ENCODE measurements around the gene ANXA8L1. TPM values are rescaled to one million over a fixed set of nuclear protein-coding genes. Genes with fewer than 3 reads are reported as not detected.
"Not testable (repeated sequence)": the region's sequence is repeated elsewhere in the genome, so short reads cannot be mapped to it uniquely, and the experiment has no call there.

ANXA8L1 gene
- total and polyA plus RNA-seq, 7 experiments from 2014 or later: 0.29 TPM; not detected in 6

DNA sequence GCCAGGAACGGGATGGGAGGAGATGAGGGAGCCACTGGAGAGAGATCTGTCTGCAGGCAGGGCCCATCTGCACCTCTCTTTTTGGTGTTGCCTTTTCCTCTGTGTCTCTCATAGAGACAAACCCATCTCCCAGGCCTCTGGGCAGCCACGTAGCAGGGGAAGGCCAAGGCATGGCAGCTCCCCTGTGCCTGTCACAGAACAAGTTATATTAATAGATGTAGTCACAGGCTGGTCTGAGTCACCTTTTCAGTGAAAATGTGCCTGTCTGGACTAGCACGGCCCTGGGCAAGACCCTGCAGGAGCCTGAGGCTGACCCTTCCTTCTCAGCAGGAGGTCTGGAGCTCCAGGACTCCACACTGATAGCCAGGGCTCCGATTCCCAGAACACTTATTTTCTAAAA is 2.1 kb downstream of the ANXA8L1 start:
- CTCF ChIA-PET; intact Hi-C loops (cut with micrococcal nuclease); H3K4me3 ChIP-seq (ENCODE audit: low read length); H3K27me3 Mint-ChIP-seq; H3K36me3 ChIP-seq (ENCODE audit: control insufficient read depth in 2 of 3, insufficient read depth in 3 of 3, low read length in 3 of 3); H3K36me3 Mint-ChIP-seq; H3K27me3 ChIP-seq (ENCODE audit: control insufficient read depth in 2 of 2, insufficient read depth in 2 of 2, low read length in 2 of 2); H3K27ac ChIP-seq (ENCODE audit: low read depth, low read length); POLR2A ChIA-PET; ATAC-seq; H3K9me3 Mint-ChIP-seq; H3K4me1 Mint-ChIP-seq; H3K4me1 ChIP-seq (ENCODE audit: control insufficient read depth in 2 of 2, insufficient read depth in 2 of 2, low read length in 2 of 2); H3K9me3 ChIP-seq (ENCODE audit: control insufficient read depth in 2 of 3, low read length in 3 of 3); DNase-seq; H3K4me3 Mint-ChIP-seq; H3K27ac Mint-ChIP-seq: not testable (repeated sequence)

GRCh38 chr10:46378108-46378507 is 2.5 kb downstream of the ANXA8L1 start:
- H3K36me3 ChIP-seq (ENCODE audit: control insufficient read depth in 2 of 3, insufficient read depth in 3 of 3, low read length in 3 of 3); POLR2A ChIA-PET; intact Hi-C loops (cut with micrococcal nuclease): not testable (repeated sequence)

DNA sequence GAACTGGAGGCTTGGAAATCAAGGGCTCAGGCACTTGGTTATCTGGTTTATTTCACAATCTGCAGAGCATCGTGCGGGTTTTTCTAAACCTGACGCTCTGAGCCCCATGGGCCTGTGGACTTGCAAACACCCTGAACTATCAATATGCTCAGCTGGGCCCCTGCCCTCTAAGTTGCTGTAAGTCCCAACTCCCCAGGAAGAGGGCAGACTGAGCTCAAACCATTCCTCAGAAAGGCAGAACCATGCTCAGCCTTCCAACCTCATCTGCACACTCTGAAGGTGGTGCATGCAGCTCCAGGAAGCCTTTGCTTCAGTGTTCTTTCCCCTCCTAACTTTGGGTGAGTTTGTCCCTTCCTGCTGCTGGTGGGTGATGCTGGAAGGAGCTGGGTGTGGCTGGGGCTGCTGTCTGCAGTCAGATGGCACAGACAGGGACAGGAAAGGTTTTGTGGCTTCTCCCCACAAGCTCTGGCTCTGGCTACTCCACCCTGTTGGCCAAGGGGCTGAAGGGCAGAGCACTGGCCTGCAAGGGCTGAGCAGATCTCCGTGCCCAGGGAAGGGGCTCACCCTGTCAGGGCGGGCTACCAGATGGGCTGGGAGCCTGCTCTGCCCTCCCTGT is 3.8 kb downstream of the ANXA8L1 start:
- ATAC-seq; H3K4me3 Mint-ChIP-seq; H3K9me3 Mint-ChIP-seq; intact Hi-C loops (cut with micrococcal nuclease); H3K27me3 ChIP-seq (ENCODE audit: control insufficient read depth in 2 of 2, insufficient read depth in 2 of 2, low read length in 2 of 2); H3K4me1 Mint-ChIP-seq; H3K36me3 Mint-ChIP-seq; POLR2A ChIA-PET; CTCF ChIA-PET; H3K27ac Mint-ChIP-seq; H3K9me3 ChIP-seq (ENCODE audit: control insufficient read depth in 2 of 3, low read length in 3 of 3); H3K36me3 ChIP-seq (ENCODE audit: control insufficient read depth in 2 of 3, insufficient read depth in 3 of 3, low read length in 3 of 3); DNase-seq; H3K4me3 ChIP-seq (ENCODE audit: low read length); H3K27me3 Mint-ChIP-seq; H3K27ac ChIP-seq (ENCODE audit: low read depth, low read length); H3K4me1 ChIP-seq (ENCODE audit: control insufficient read depth in 2 of 2, insufficient read depth in 2 of 2, low read length in 2 of 2): not testable (repeated sequence)

More at GRCh38 chr10:46378108-46378507, 2.5 kb downstream of the ANXA8L1 start:
- H3K27ac Mint-ChIP-seq; H3K9me3 ChIP-seq (ENCODE audit: control insufficient read depth in 2 of 3, low read length in 3 of 3); H3K4me3 ChIP-seq (ENCODE audit: low read length); DNase-seq; H3K9me3 Mint-ChIP-seq; H3K4me1 Mint-ChIP-seq; H3K36me3 Mint-ChIP-seq; H3K27me3 ChIP-seq (ENCODE audit: control insufficient read depth in 2 of 2, insufficient read depth in 2 of 2, low read length in 2 of 2); ATAC-seq; H3K4me3 Mint-ChIP-seq; CTCF ChIA-PET; H3K27me3 Mint-ChIP-seq; H3K27ac ChIP-seq (ENCODE audit: low read depth, low read length); H3K4me1 ChIP-seq (ENCODE audit: control insufficient read depth in 2 of 2, insufficient read depth in 2 of 2, low read length in 2 of 2): not testable (repeated sequence)

- H3K27me3 ChIP-seq (ENCODE audit: control insufficient read depth in 2 of 2, insufficient read depth in 2 of 2, low read length in 2 of 2); H3K36me3 Mint-ChIP-seq; H3K36me3 ChIP-seq (ENCODE audit: control insufficient read depth in 2 of 3, insufficient read depth in 3 of 3, low read length in 3 of 3); H3K27ac ChIP-seq (ENCODE audit: low read depth, low read length); H3K27ac Mint-ChIP-seq; CTCF ChIA-PET; intact Hi-C loops (cut with micrococcal nuclease); H3K4me1 ChIP-seq (ENCODE audit: control insufficient read depth in 2 of 2, insufficient read depth in 2 of 2, low read length in 2 of 2); H3K27me3 Mint-ChIP-seq; H3K9me3 Mint-ChIP-seq; ATAC-seq; H3K4me3 Mint-ChIP-seq; H3K4me3 ChIP-seq (ENCODE audit: low read length); DNase-seq; H3K4me1 Mint-ChIP-seq; H3K9me3 ChIP-seq (ENCODE audit: control insufficient read depth in 2 of 3, low read length in 3 of 3); POLR2A ChIA-PET: not testable (repeated sequence)
Observed at GRCh38 chr10:46385858-46386257, 10.3 kb downstream of the ANXA8L1 start.

DNA sequence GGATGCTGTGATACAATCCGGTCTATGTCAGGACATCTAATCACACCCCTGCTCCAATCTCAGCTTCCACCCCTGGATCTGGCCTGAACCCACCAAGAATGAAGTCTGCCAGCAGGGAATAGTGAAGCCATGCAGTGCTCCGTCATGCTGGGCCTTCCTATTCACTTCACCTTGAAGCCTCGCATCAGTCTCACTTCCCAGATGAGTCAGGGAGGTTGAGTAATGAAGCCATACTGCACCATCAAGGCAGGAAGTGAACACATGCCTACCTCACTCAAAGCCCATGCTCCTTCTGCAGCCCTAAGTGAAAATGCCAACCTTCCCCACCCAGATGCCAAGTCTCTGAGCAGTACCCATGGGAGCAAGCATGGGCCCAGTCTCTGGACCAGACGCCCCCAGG is 11.1 kb downstream of the ANXA8L1 start:
- H3K4me3 Mint-ChIP-seq; H3K27me3 Mint-ChIP-seq; POLR2A ChIA-PET; H3K27ac Mint-ChIP-seq; H3K4me1 ChIP-seq (ENCODE audit: control insufficient read depth in 2 of 2, insufficient read depth in 2 of 2, low read length in 2 of 2); H3K36me3 Mint-ChIP-seq; H3K4me1 Mint-ChIP-seq; H3K9me3 ChIP-seq (ENCODE audit: control insufficient read depth in 2 of 3, low read length in 3 of 3); H3K27me3 ChIP-seq (ENCODE audit: control insufficient read depth in 2 of 2, insufficient read depth in 2 of 2, low read length in 2 of 2); H3K9me3 Mint-ChIP-seq; intact Hi-C loops (cut with micrococcal nuclease); DNase-seq; H3K36me3 ChIP-seq (ENCODE audit: control insufficient read depth in 2 of 3, insufficient read depth in 3 of 3, low read length in 3 of 3); CTCF ChIA-PET; H3K4me3 ChIP-seq (ENCODE audit: low read length); H3K27ac ChIP-seq (ENCODE audit: low read depth, low read length): not testable (repeated sequence)
- peak; percentile 60 for ATAC-seq

DNA sequence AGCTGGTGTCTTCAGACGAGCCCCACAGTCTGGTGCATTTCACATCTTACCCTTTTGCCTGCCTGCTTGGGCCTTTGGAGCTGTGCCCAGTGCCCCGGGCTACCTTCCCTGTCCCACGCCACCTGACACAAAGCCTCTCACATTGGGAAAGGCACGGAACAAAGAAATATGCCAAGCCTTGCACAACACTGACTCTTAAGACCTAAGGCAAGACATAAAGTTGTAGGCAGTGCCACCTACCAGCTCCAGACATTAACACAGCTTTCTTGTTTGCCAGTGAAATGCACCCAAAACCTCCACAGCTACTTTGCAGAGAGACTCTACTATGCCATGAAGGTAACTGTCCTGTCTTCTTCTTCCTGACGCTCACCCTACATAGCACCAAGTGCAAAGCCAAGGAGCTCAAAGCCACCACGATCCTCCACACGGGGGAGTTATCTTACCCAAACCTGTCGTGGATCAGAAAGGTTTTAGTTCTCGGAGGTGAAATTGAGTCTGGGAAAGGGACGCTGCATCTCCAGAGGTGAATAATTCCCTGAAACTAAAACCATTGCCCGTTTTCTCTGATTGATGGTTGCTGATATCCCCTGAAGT is 11.8 kb downstream of the ANXA8L1 start:
- H3K9me3 ChIP-seq (ENCODE audit: control insufficient read depth in 2 of 3, low read length in 3 of 3); intact Hi-C loops (cut with micrococcal nuclease); POLR2A ChIA-PET; CTCF ChIA-PET; H3K27ac ChIP-seq (ENCODE audit: low read depth, low read length); DNase-seq; H3K4me1 Mint-ChIP-seq; H3K27ac Mint-ChIP-seq; H3K36me3 ChIP-seq (ENCODE audit: control insufficient read depth in 2 of 3, insufficient read depth in 3 of 3, low read length in 3 of 3); H3K4me3 ChIP-seq (ENCODE audit: low read length); H3K4me1 ChIP-seq (ENCODE audit: control insufficient read depth in 2 of 2, insufficient read depth in 2 of 2, low read length in 2 of 2); H3K36me3 Mint-ChIP-seq; H3K27me3 Mint-ChIP-seq; H3K9me3 Mint-ChIP-seq; H3K27me3 ChIP-seq (ENCODE audit: control insufficient read depth in 2 of 2, insufficient read depth in 2 of 2, low read length in 2 of 2); ATAC-seq; H3K4me3 Mint-ChIP-seq: not testable (repeated sequence)

- H3K4me3 Mint-ChIP-seq; CTCF ChIA-PET; H3K9me3 Mint-ChIP-seq; DNase-seq; intact Hi-C loops (cut with micrococcal nuclease); H3K36me3 ChIP-seq (ENCODE audit: control insufficient read depth in 2 of 3, insufficient read depth in 3 of 3, low read length in 3 of 3); ATAC-seq; H3K4me1 Mint-ChIP-seq; H3K4me1 ChIP-seq (ENCODE audit: control insufficient read depth in 2 of 2, insufficient read depth in 2 of 2, low read length in 2 of 2); H3K9me3 ChIP-seq (ENCODE audit: control insufficient read depth in 2 of 3, low read length in 3 of 3); H3K36me3 Mint-ChIP-seq; H3K27me3 ChIP-seq (ENCODE audit: control insufficient read depth in 2 of 2, insufficient read depth in 2 of 2, low read length in 2 of 2); H3K27me3 Mint-ChIP-seq; H3K27ac ChIP-seq (ENCODE audit: low read depth, low read length); H3K27ac Mint-ChIP-seq; H3K4me3 ChIP-seq (ENCODE audit: low read length); POLR2A ChIA-PET: not testable (repeated sequence)
Observed at GRCh38 chr10:46391422-46391821, 15.8 kb downstream of the ANXA8L1 start.

Measured in naive thymus-derived CD4-positive, alpha-beta T cell (primary cell).